GM18519 (cell line): ENCODE measurements around the gene MAD2L1BP.

ENCODE experiments used
- ATAC-seq: cut with Tn5 transposase; IDR thresholded peaks from one replicate; pipeline ENCODE4 v1.9.1; 2021; ENCODE audit warnings: mild to moderate bottlenecking, moderate library complexity; ENCODE audit not compliant: unreplicated experiment, low FRiP score

Gene MAD2L1BP

DNA sequence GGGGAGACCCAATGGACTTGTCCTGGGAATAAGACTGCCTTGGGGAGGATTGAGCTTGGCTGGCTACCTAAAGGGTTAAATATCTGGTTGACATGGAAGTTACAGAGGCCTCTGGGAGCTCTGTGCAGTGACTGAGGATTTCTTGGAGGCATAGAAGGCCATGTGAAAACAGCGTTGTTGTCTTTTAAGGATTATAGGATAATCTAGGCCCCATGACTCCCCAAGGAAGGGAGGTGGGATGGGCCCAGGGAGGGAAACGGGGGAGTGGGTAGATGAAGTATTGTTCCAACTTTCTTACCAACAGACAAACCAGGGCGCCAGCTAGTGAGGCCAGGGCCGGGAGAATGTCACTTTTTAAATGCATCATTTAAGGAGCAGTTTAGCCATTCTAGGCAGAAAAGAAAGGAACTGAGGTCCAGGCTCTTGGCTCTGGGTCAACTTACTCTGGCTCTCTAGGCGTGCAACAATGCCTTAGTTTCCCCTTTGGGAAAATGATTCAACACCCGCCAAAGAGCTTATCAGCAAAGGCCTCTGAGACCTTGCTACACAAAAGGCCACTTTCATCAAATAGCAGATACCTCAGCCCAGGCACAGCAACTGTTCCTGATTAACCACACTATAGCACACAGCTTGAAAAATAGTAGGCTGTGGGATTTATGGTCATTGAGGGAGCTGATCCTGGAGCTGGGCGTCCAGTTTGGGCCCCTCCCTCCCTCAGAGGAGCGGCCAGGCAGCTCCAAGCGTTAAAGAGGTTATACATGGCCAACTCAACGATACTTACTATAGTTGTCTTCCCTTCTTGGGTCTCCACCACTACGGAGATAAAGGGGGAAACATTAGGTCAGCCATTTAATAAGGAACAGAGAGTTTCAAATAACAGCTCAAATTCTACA lies 44.9 kb downstream of the MAD2L1BP start:
- no peak for ATAC-seq

GRCh38 chr6:43681303-43681702 lies 45.7 kb downstream of the MAD2L1BP start:
- ATAC-seq = no peak

DNA sequence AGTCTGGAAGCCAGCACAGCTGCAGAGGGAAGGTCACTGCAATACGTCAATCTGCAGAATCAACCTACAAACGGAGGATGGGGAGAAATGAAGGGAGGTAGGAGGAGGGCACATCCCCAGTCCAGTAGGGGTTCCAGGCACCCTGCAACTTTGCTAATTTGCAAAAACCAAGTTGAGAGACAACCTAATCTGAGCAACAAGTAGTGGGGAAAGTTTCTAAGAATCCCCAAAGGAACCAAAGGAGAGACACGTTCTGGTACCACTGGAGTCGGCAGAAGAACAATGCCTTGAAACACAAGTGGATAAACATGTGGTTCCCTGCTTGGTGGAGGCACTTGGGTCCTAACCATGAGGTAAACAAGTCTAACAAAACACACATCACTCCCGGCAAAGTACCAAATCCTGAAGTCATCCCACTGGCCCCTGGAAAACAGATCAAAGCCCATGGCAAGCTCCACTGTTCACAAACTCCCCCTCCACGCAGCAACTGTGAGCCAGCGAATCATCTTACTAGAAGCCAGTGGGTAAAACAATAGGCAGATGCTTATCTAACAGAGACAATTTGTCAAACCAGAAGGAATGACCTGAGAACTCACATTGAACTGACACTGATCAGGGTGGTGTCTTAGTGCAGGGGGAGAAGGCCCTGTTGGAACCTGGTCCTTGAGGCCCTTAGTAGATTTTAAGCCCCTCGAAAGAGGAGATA lies 47.2 kb downstream of the MAD2L1BP start:
- no peak for ATAC-seq

GRCh38 chr6:43683708-43684455 lies 48.2 kb downstream of the MAD2L1BP start:
- no peak for ATAC-seq

DNA sequence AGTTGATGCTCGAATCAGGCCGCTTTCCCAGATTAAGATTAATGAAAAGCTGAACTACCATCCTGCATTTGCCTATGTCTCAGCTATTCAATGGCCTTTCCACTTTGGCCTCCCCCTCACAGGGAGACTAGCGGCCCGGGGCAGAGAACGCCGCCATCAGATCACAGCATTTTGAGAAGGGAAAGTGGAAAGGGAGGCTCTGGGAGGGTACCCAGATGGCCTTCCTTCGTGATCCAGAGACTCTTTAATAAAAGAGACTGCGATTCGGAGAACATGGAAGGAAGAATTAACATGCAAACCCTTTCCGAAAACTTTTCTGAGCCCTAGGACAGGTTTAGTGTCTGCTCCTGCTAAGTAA lies 51.4 kb downstream of the MAD2L1BP start:
- ATAC-seq = no peak

DNA sequence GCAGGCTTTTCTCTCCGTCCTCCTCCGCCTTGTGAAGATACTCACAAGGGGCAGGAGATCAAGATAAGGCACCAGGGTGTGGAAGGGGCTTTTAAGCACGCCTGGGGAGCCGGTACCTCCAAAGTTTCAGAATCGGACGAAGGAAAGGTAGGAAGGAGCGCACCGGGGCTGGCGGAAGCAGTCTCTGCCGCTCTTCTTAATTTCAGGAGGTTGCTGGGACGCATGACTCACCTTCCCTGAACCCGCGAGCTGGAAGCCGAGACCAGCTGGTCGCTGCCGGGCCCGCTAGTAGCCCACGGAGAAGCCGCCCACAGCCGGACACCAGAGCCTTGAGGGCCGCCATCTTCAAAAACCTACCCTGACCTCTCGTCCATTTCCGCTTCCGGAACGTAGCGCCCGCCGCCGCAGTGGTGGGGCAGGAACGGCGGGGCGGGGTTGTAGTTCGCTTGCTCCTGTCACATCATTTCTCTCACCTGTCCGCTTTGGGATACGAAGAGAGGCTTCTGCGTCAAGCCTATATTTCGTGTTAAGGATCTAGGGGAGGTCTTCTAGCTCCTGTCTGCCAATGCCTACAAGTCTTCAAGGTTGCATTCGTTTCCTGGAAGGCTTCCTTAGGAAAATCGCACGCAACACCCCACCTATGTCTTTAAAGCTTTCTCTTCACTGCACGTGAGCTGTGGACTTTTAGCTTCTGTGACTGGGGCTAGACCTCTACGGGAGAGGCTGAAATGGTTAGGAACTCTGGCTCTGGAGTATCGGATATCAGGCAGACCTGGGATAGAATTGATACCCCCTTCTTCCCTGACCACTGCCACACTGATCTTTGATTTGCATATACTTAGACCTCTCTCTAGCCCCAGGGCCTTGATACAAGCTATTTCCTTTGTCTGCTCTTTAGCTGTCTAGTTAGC lies 52.1 kb downstream of the MAD2L1BP start, which contains the start of gene MRPS18A:
Gene MRPS18A, minus strand, starts transcription at position 355 of the 911 bp plus-strand sequence. Its CDS starts 12 bp downstream, at position 343.
- ATAC-seq = peak; percentile 57

DNA sequence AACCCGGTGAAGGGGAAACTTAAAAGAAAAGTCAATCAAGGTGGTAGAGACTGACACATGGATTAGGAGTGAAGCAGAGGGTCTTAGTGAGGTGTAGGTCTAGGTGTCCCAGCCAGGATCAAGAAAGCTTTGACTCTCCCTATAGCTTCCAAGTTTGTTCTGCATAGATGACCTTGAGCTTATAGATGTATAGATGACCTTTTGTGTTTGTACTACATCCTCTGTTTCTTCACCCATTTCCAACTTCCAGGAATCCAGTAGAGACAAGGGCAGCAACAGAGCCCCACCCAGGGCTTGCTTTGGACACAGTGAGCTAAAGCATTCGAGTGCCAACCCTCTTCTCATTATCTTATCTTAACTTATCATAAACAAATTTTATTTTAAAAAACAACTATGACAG lies 53.8 kb downstream of the MAD2L1BP start:
- ATAC-seq = no peak
